ENCODE data around the gene UBALD1. TPM values are rescaled to one million over a fixed set of nuclear protein-coding genes. Genes with fewer than 3 reads are reported as not detected.

Gene UBALD1
- polyA plus RNA-seq, 3 donors = 2.2 to 19.2 (median 2.8) TPM

GRCh38 chr16:4656695-4657686, 42.3 kb upstream of the UBALD1 start:
- intact Hi-C loops (cut with micrococcal nuclease) = no loop called here
- H3K4me1 ChIP-seq (ENCODE audit: control insufficient read depth in 1 of 2, insufficient read depth in 2 of 2, low read length in 2 of 2) = peaks cover 4 to 13% of the 10 kb centered on the region in 2 donors
- Mint-ChIP-seq H3K4me1 (peaks cover 16% of the 10 kb centered on the region), H3K36me3 (peaks cover 74 to 97% of the 10 kb centered on the region in 2 donors), H3K27ac (no peak overlapping the region), H3K9me3 (no peaks in the 10 kb centered on the region), H3K4me3 (no peak overlapping the region), H3K27me3 (ENCODE audit: low read depth in 3 of 3) (peaks cover 0 to 2% (median 0%) of the 10 kb centered on the region in 3 donors)
- H3K79me2 ChIP-seq (ENCODE audit: insufficient read depth, low read length) = peaks cover 26% of the 10 kb centered on the region
- H3K36me3 ChIP-seq (replicated peaks in 1 of 2; ENCODE audit: control insufficient read depth in 1 of 2, insufficient read depth in 2 of 2, low read length in 2 of 2) = peaks cover 69 to 84% of the 10 kb centered on the region in 2 donors
- H3K4me3 ChIP-seq (replicated peaks in 1 of 3; ENCODE audit: low read depth in 2 of 3, low read length in 3 of 3) = no peak overlapping the region
- H2AFZ ChIP-seq (ENCODE audit: insufficient read depth, low read depth, low read length, poor library complexity, severe bottlenecking) = no peak overlapping the region
- H3K9me3 ChIP-seq (replicated peaks in 1 of 2; ENCODE audit: control insufficient read depth in 1 of 2, insufficient read depth in 1 of 2, low read length in 2 of 2) = no peaks in the 10 kb centered on the region
- H3K27ac ChIP-seq (ENCODE audit: low read depth in 1 of 2, low read length in 2 of 2) = no peak overlapping the region
- no peak overlapping the region for H3K4me2 ChIP-seq (replicated peaks; ENCODE audit: extremely low read depth, low read length, poor library complexity, severe bottlenecking)
- TF ChIP-seq, protein P1, sequence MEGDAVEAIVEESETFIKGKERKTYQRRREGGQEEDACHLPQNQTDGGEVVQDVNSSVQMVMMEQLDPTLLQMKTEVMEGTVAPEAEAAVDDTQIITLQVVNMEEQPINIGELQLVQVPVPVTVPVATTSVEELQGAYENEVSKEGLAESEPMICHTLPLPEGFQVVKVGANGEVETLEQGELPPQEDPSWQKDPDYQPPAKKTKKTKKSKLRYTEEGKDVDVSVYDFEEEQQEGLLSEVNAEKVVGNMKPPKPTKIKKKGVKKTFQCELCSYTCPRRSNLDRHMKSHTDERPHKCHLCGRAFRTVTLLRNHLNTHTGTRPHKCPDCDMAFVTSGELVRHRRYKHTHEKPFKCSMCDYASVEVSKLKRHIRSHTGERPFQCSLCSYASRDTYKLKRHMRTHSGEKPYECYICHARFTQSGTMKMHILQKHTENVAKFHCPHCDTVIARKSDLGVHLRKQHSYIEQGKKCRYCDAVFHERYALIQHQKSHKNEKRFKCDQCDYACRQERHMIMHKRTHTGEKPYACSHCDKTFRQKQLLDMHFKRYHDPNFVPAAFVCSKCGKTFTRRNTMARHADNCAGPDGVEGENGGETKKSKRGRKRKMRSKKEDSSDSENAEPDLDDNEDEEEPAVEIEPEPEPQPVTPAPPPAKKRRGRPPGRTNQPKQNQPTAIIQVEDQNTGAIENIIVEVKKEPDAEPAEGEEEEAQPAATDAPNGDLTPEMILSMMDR (IDR thresholded peaks at IDR 0.05) = no peak
- DNase-seq = no peak
- H3K27me3 ChIP-seq (ENCODE audit: control insufficient read depth in 2 of 2, insufficient read depth in 2 of 2, low read length in 2 of 2) = no peaks in the 10 kb centered on the region
- H3K9ac ChIP-seq (ENCODE audit: insufficient read depth, low read length, poor library complexity, severe bottlenecking) = no peak overlapping the region
- 98% methylated on average over 13 of the region's 25 CpGs for WGBS (ENCODE audit: insufficient coverage)
- H4K20me1 ChIP-seq (ENCODE audit: insufficient read depth, low read length) = peaks cover 60% of the 10 kb centered on the region

- DNase-seq = no peak
- Histone ChIP-seq H3K9ac (ENCODE audit: insufficient read depth, low read length, poor library complexity, severe bottlenecking) (no peak overlapping the region), H3K79me2 (ENCODE audit: insufficient read depth, low read length) (peaks cover 32% of the 10 kb centered on the region), H3K36me3 (replicated peaks in 1 of 2; ENCODE audit: control insufficient read depth in 1 of 2, insufficient read depth in 2 of 2, low read length in 2 of 2) (peaks cover 77 to 92% of the 10 kb centered on the region in 2 donors), H4K20me1 (ENCODE audit: insufficient read depth, low read length) (peaks cover 65% of the 10 kb centered on the region), H3K27ac (ENCODE audit: low read depth in 1 of 2, low read length in 2 of 2) (no peak overlapping the region), H3K9me3 (replicated peaks in 1 of 2; ENCODE audit: control insufficient read depth in 1 of 2, insufficient read depth in 1 of 2, low read length in 2 of 2) (no peaks in the 10 kb centered on the region), H2AFZ (ENCODE audit: insufficient read depth, low read depth, low read length, poor library complexity, severe bottlenecking) (no peak overlapping the region), H3K4me2 (replicated peaks; ENCODE audit: extremely low read depth, low read length, poor library complexity, severe bottlenecking) (no peak overlapping the region), H3K4me1 (ENCODE audit: control insufficient read depth in 1 of 2, insufficient read depth in 2 of 2, low read length in 2 of 2) (peaks cover 1 to 5% of the 10 kb centered on the region in 2 donors), H3K4me3 (replicated peaks in 1 of 3; ENCODE audit: low read depth in 2 of 3, low read length in 3 of 3) (no peak overlapping the region), H3K27me3 (ENCODE audit: control insufficient read depth in 2 of 2, insufficient read depth in 2 of 2, low read length in 2 of 2) (no peaks in the 10 kb centered on the region)
- TF ChIP-seq, protein P1 (IDR thresholded peaks at IDR 0.05) = no peak
- H3K4me3 Mint-ChIP-seq = no peak overlapping the region
- intact Hi-C loops (cut with micrococcal nuclease) = no loop called here
- no peak overlapping the region for H3K27ac Mint-ChIP-seq
- H3K9me3 Mint-ChIP-seq = no peaks in the 10 kb centered on the region
- H3K4me1 Mint-ChIP-seq = peaks cover 8% of the 10 kb centered on the region
- peaks cover 0 to 2% (median 0%) of the 10 kb centered on the region in 3 donors for H3K27me3 Mint-ChIP-seq (ENCODE audit: low read depth in 3 of 3)
- peaks cover 80 to 97% of the 10 kb centered on the region in 2 donors for H3K36me3 Mint-ChIP-seq
- WGBS (ENCODE audit: insufficient coverage) = 97% methylated on average over 12 of the region's 12 CpGs
Measured at GRCh38 chr16:4656221-4656620, 41.5 kb upstream of the UBALD1 start.

All from CD14-positive monocyte (primary cell).